ENCODE data around the gene TSTD2.

GRCh38 chr9:97670586-97670985, 37.4 kb upstream of the TSTD2 start:
- no peak for TF ChIP-seq POLR2A (IDR thresholded peaks at IDR 0.05)
- TF ChIP-seq, protein P1, sequence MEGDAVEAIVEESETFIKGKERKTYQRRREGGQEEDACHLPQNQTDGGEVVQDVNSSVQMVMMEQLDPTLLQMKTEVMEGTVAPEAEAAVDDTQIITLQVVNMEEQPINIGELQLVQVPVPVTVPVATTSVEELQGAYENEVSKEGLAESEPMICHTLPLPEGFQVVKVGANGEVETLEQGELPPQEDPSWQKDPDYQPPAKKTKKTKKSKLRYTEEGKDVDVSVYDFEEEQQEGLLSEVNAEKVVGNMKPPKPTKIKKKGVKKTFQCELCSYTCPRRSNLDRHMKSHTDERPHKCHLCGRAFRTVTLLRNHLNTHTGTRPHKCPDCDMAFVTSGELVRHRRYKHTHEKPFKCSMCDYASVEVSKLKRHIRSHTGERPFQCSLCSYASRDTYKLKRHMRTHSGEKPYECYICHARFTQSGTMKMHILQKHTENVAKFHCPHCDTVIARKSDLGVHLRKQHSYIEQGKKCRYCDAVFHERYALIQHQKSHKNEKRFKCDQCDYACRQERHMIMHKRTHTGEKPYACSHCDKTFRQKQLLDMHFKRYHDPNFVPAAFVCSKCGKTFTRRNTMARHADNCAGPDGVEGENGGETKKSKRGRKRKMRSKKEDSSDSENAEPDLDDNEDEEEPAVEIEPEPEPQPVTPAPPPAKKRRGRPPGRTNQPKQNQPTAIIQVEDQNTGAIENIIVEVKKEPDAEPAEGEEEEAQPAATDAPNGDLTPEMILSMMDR (IDR thresholded peaks at IDR 0.05): no peak
